HepG2 (cell line): ENCODE measurements around the gene ITSN2. TPM values are rescaled to one million over a fixed set of nuclear protein-coding genes. Genes with fewer than 3 reads are reported as not detected.

Experiments used
- CHCHD3 ChIP-seq: sonication (generic); formaldehyde crosslinking; IDR thresholded peaks from 2 replicates; pipeline ENCODE4 v1.8.0; 2022; ENCODE audit warnings: mild to moderate bottlenecking, missing genetic modification reagents, moderate library complexity
- ELF1 ChIP-seq: sonication (generic); formaldehyde crosslinking; IDR thresholded peaks from 2 replicates; pipeline ENCODE4 v1.4.0; 2020; ENCODE audit warnings: missing genetic modification reagents
- FLYWCH1 ChIP-seq: sonication (generic); formaldehyde crosslinking; IDR thresholded peaks from 2 replicates; pipeline ENCODE4 v1.8.1; 2023; ENCODE audit warnings: mild to moderate bottlenecking, missing genetic modification reagents
- HMG20A ChIP-seq: IDR thresholded peaks from 2 replicates; pipeline ENCODE4 v1.6.1; 2016; ENCODE audit warnings: borderline replicate concordance
- LRRFIP1 ChIP-seq: sonication (generic); formaldehyde crosslinking; conservative IDR thresholded peaks from 2 replicates; pipeline ENCODE4 v1.4.0; 2020; ENCODE audit warnings: missing genetic modification reagents
- RFX1 ChIP-seq: fragments of 450-650 bp; IDR thresholded peaks from 2 replicates; pipeline ENCODE4 v1.6.1; 2017
- ZBTB44 ChIP-seq: sonication (generic); formaldehyde crosslinking; IDR thresholded peaks from 2 replicates; pipeline ENCODE4 v1.4.0; 2020; ENCODE audit warnings: missing genetic modification reagents
- ZKSCAN5 ChIP-seq: sonication (generic); formaldehyde crosslinking; IDR thresholded peaks from 2 replicates; pipeline ENCODE4 v1.5.1; 2020; ENCODE audit warnings: mild to moderate bottlenecking, missing genetic modification reagents
- ZMYM3 ChIP-seq: sonication (generic); formaldehyde crosslinking; IDR thresholded peaks from 2 replicates; pipeline ENCODE4 v1.5.1; 2020; ENCODE audit warnings: mild to moderate bottlenecking, missing genetic modification reagents
- ZNF20 ChIP-seq: sonication (generic); formaldehyde crosslinking; IDR thresholded peaks from 2 replicates; pipeline ENCODE4 v1.4.0; 2020; ENCODE audit warnings: mild to moderate bottlenecking, moderate library complexity, missing genetic modification reagents
- ZNF329 ChIP-seq: sonication (generic); formaldehyde crosslinking; IDR thresholded peaks from 2 replicates; pipeline ENCODE4 v1.9.0; 2021; ENCODE audit warnings: low read depth, mild to moderate bottlenecking, missing genetic modification reagents
- ZNF343 ChIP-seq: sonication (generic); formaldehyde crosslinking; IDR thresholded peaks from 2 replicates; pipeline ENCODE4 v1.4.0; 2020; ENCODE audit warnings: mild to moderate bottlenecking, missing genetic modification reagents
- ZNF382 ChIP-seq: sonication (generic); formaldehyde crosslinking; IDR thresholded peaks from 2 replicates; pipeline ENCODE4 v1.5.0; 2020; ENCODE audit warnings: missing genetic modification reagents, mild to moderate bottlenecking, borderline replicate concordance
- ZNF383 ChIP-seq: sonication (generic); formaldehyde crosslinking; IDR thresholded peaks from 2 replicates; pipeline ENCODE4 v1.4.0; 2020; ENCODE audit warnings: missing genetic modification reagents, mild to moderate bottlenecking, borderline replicate concordance
- ZNF510 ChIP-seq: sonication (generic); formaldehyde crosslinking; IDR thresholded peaks from 2 replicates; pipeline ENCODE4 v1.4.0; 2020; ENCODE audit warnings: low read depth, mild to moderate bottlenecking, missing genetic modification reagents
- ZNF513 ChIP-seq: sonication (generic); formaldehyde crosslinking; conservative IDR thresholded peaks from 2 replicates; pipeline ENCODE4 v1.5.0; 2020; ENCODE audit warnings: missing genetic modification reagents
- ZNF879 ChIP-seq: sonication (generic); formaldehyde crosslinking; IDR thresholded peaks from 2 replicates; pipeline ENCODE4 v1.8.1; 2023; ENCODE audit warnings: missing genetic modification reagents
- polyA plus RNA-seq, 8 experiments: library from polyadenylated mRNA; depleted of rRNA in 3 of 8; stranded (reverse) in 7 of 8; unstranded in 1 of 8; fragments of >200 nt; fragmentation: Illumina TruSeq in 4 of 8; extraction: Trizol in 4 of 8; gene quantifications; 2 replicates each; pipeline versions ENCODE4 v1.2.1 to v1.2.3, GENCODE V29; 2011 to 2016; ENCODE audit warnings: low read depth in 4 of 8, missing spikeins in 1 of 8, mixed read lengths in 1 of 8; ENCODE audit not compliant: insufficient read depth in 1 of 8
- total RNA-seq, 5 experiments: library from RNA; depleted of rRNA; stranded (reverse); fragments of >200 nt; fragmentation: Illumina TruSeq; extraction: Trizol; gene quantifications; 2 replicates each; pipeline ENCODE4 v1.2.3, GENCODE V29; 2016; ENCODE audit warnings: low read depth in 1 of 5
- TF ChIP-seq, protein P1 (sequence below): sonication (generic); formaldehyde crosslinking; IDR thresholded peaks from 2 replicates; pipeline ENCODE4 v1.4.0; 2020; ENCODE audit warnings: missing genetic modification reagents, borderline replicate concordance
- TF ChIP-seq, protein P2 (sequence below): sonication (generic); formaldehyde crosslinking; IDR thresholded peaks from 2 replicates; pipeline ENCODE4 v1.8.0; 2022; ENCODE audit warnings: mild to moderate bottlenecking, missing genetic modification reagents, moderate library complexity

ITSN2 gene
- total and polyA plus RNA-seq, 2 of the 13 experiments (the other 11 are each of a cell fraction or from before 2014, with no cell fraction given), result 26.0 to 26.6 TPM

DNA sequence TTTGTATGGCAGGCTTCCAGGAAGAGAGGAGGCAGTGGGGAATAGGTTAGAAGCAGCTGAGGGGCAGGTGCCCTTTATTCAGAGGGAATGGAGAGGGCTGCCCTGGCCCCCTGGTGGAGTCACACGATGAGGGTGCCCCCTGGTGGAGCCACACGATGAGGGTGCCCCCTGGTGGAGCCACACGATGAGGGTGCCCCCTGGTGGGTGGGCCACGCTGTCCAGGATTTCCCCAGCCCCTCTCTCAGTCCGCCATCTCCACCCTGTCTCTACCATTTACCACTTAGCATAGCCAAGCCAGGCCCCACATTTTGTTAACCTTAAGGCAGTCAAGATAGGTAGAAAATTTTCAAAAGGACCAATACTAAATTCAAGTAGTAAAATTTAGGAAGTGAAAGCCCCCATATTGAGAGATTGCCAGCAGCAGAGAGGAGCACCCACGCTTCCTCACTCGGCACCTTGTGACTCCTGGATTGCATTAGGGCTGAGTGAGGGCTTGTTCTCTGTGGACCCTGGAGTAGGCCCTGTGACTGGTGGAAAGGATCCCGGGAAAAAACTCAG lies 195.8 kb downstream of the ITSN2 start (continued):
- TF ChIP-seq ZNF510 (CRISPR knock-in tag) (no peak), ZNF879 (CRISPR knock-in tag) (no peak), ZNF383 (CRISPR knock-in tag) (no peak), LRRFIP1 (no peak), CHCHD3 (CRISPR knock-in tag) (no peak), FLYWCH1 (no peak), ZNF329 (no peak), HMG20A (CRISPR knock-in tag) (no peak), ZNF513 (CRISPR knock-in tag) (no peak), ZNF382 (CRISPR knock-in tag) (no peak), RFX1 (no peak), ZNF20 (CRISPR knock-in tag) (no peak), ZNF343 (CRISPR knock-in tag) (no peak), ELF1 (no peak), ZBTB44 (CRISPR knock-in tag) (peak; percentile 40; the same call in 1 of the 2 replicates), ZKSCAN5 (CRISPR knock-in tag) (no peak), ZMYM3 (no peak)
- TF ChIP-seq, protein P1, sequence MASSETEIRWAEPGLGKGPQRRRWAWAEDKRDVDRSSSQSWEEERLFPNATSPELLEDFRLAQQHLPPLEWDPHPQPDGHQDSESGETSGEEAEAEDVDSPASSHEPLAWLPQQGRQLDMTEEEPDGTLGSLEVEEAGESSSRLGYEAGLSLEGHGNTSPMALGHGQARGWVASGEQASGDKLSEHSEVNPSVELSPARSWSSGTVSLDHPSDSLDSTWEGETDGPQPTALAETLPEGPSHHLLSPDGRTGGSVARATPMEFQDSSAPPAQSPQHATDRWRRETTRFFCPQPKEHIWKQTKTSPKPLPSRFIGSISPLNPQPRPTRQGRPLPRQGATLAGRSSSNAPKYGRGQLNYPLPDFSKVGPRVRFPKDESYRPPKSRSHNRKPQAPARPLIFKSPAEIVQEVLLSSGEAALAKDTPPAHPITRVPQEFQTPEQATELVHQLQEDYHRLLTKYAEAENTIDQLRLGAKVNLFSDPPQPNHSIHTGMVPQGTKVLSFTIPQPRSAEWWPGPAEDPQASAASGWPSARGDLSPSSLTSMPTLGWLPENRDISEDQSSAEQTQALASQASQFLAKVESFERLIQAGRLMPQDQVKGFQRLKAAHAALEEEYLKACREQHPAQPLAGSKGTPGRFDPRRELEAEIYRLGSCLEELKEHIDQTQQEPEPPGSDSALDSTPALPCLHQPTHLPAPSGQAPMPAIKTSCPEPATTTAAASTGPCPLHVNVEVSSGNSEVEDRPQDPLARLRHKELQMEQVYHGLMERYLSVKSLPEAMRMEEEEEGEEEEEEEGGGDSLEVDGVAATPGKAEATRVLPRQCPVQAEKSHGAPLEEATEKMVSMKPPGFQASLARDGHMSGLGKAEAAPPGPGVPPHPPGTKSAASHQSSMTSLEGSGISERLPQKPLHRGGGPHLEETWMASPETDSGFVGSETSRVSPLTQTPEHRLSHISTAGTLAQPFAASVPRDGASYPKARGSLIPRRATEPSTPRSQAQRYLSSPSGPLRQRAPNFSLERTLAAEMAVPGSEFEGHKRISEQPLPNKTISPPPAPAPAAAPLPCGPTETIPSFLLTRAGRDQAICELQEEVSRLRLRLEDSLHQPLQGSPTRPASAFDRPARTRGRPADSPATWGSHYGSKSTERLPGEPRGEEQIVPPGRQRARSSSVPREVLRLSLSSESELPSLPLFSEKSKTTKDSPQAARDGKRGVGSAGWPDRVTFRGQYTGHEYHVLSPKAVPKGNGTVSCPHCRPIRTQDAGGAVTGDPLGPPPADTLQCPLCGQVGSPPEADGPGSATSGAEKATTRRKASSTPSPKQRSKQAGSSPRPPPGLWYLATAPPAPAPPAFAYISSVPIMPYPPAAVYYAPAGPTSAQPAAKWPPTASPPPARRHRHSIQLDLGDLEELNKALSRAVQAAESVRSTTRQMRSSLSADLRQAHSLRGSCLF (CRISPR knock-in tag), result no peak
- TF ChIP-seq, protein P2, sequence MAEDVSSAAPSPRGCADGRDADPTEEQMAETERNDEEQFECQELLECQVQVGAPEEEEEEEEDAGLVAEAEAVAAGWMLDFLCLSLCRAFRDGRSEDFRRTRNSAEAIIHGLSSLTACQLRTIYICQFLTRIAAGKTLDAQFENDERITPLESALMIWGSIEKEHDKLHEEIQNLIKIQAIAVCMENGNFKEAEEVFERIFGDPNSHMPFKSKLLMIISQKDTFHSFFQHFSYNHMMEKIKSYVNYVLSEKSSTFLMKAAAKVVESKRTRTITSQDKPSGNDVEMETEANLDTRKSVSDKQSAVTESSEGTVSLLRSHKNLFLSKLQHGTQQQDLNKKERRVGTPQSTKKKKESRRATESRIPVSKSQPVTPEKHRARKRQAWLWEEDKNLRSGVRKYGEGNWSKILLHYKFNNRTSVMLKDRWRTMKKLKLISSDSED (CRISPR knock-in tag), result no peak
